Heart left ventricle (tissue), 13 donors: ENCODE data around the gene CCDC30.

Experiments
- CTCF ChIP-seq, 12 donors: fragments of 200-600 bp; sonication (generic) in 4 of 12; IDR thresholded peaks; one replicate each; pipeline versions ENCODE4 v1.5.0 to v1.8.0; 2018 to 2022; ENCODE audit warnings: antibody characterized with exemption in 12 of 12, mild to moderate bottlenecking in 5 of 12
- POLR2A ChIP-seq, 2 donors: fragments of 450-650 bp; IDR thresholded peaks; one replicate each; pipeline ENCODE4 v1.6.1; 2017; ENCODE audit warnings: antibody characterized with exemption in 2 of 2, mild to moderate bottlenecking in 2 of 2, moderate library complexity in 2 of 2
- donor health status: ischemic (EF 13 %, LVEDD 7.1; RV severe dilation, severe dysfunction).
- donor health status: DM: no; HTN: yes; CAD: no.
- donor health status: DM: no; HTN: no; CAD: no.
- donor health status: ischemic (EF 25% LVEDD 6.9; RV normal size, moderate dysfunction).
- donor health status: ischemic (EF 25% LVEDD 5.7; RV mildly dilated, moderate dysfunction).
- donor health status: ischemic (EF 35%, LVEDD 5.7; RV mildly dilated, moderate dysfunction).
- donor health status: nonischemic (EF 11% LVEDD 7.7; RV severe dilation, severe dysfunction).
- donor health status: DM: yes; HTN: yes; CAD: no.
- donor health status: PGD.
- donor health status: ischemic (EF 29% LVEDD 5.4; RV normal size, mild dysfunction).
- donor health status: nonischemic (EF 23%, LVEDD 6.1; RV moderate dilation, normal function).

- TF ChIP-seq CTCF (IDR thresholded peaks at IDR 0.05) (no peak), POLR2A (IDR thresholded peaks at IDR 0.05) (no peak)
Measured at GRCh38 chr1:42454403-42454802, 8.7 kb upstream of the CCDC30 start.
